Suppressor macrophage treated with lipopolysaccharide for 4 hours (primary cell): ENCODE measurements around the gene TRIM64.
"Not testable (repeated sequence)": the region's sequence is repeated elsewhere in the genome, so short reads cannot be mapped to it uniquely, and the experiment has no call there.

Experiments
- DNase-seq: peaks from one replicate; pipeline ENCODE4 v3.0.0-alpha.2; 2020

TRIM64 gene

GRCh38 chr11:89965737-89966136 lies at the start of gene TRIM64:
TRIM64 (plus strand) TSS chr11:89966037; CDS start chr11:89968504, 2,467 bp downstream.
- not testable (repeated sequence) for DNase-seq

GRCh38 chr11:89922195-89922660 lies 43.6 kb upstream of the TRIM64 start, which contains the start of gene TRIM49D1:
TRIM49D1 (minus strand) TSS chr11:89922245; CDS start chr11:89917710, 4,535 bp downstream.
- DNase-seq, result no peak

- DNase-seq, result not testable (repeated sequence)
Observed at GRCh38 chr11:89923764-89924163, 42.1 kb upstream of the TRIM64 start, which contains the start of gene TRIM49D2. TRIM49D2 (plus strand) TSS chr11:89924064; CDS start chr11:89926762, 2,698 bp downstream.

- not testable (repeated sequence) for DNase-seq
Observed at GRCh38 chr11:89960833-89961232, 5.0 kb upstream of the TRIM64 start.
